HEK293T (cell line): Measurements from ENCODE around the gene ESPNL.

Experiments used
- CTCF ChIA-PET: fragments of 350-600 bp; formaldehyde crosslinking; extraction: SDS; loops from one replicate; lab custom pipeline; 2021; ENCODE audit warnings: antibody characterized with exemption, inconsistent platforms; lab: Yijun Ruan, JAX
- POLR2A ChIA-PET: fragments of 350-600 bp; formaldehyde crosslinking; extraction: SDS; loops from one replicate; lab custom pipeline; 2020; ENCODE audit warnings: antibody characterized with exemption, inconsistent platforms; lab: Yijun Ruan, JAX
- DNase-seq: peaks from one replicate; pipeline ENCODE4 v3.0.0; 2012; ENCODE audit warnings: mixed read lengths; ENCODE audit errors: extremely low spot score
- ARNT ChIP-seq: fragments of 450-650 bp; IDR thresholded peaks from 2 replicates; pipeline ENCODE4 v1.6.1; 2017; ENCODE audit warnings: mild to moderate bottlenecking
- BHLHE40 ChIP-seq: fragments of 450-650 bp; IDR thresholded peaks from 2 replicates; pipeline ENCODE4 v1.6.1; 2016; ENCODE audit warnings: mild to moderate bottlenecking, moderate library complexity, borderline replicate concordance
- CTBP1 ChIP-seq: fragments of 450-650 bp; IDR thresholded peaks from 2 replicates; pipeline ENCODE4 v1.6.1; 2016; ENCODE audit warnings: borderline replicate concordance
- ELF4 ChIP-seq: fragments of 450-650 bp; IDR thresholded peaks from 2 replicates; pipeline ENCODE4 v1.6.1; 2017; ENCODE audit warnings: antibody characterized with exemption
- FOXA1 ChIP-seq: fragments of 450-650 bp; IDR thresholded peaks from 2 replicates; pipeline ENCODE4 v1.6.1; 2016; ENCODE audit warnings: mild to moderate bottlenecking
- FOXK2 ChIP-seq: fragments of 450-650 bp; IDR thresholded peaks from 2 replicates; pipeline ENCODE4 v1.6.1; 2016; ENCODE audit warnings: mild to moderate bottlenecking
- HDGF ChIP-seq: fragments of 450-650 bp; IDR thresholded peaks from 2 replicates; pipeline ENCODE4 v1.6.1; 2017; ENCODE audit warnings: antibody characterized with exemption, borderline replicate concordance
- L3MBTL2 ChIP-seq: fragments of 450-650 bp; conservative IDR thresholded peaks from 2 replicates; pipeline ENCODE4 v1.6.1; 2016; ENCODE audit warnings: mild to moderate bottlenecking
- LEF1 ChIP-seq: fragments of 450-650 bp; IDR thresholded peaks from 2 replicates; pipeline ENCODE4 v1.6.1; 2017; ENCODE audit warnings: mild to moderate bottlenecking, borderline replicate concordance
- NFRKB ChIP-seq: fragments of 450-650 bp; IDR thresholded peaks from 2 replicates; pipeline ENCODE4 v1.6.1; 2016; ENCODE audit warnings: mild to moderate bottlenecking, moderate library complexity
- SP1 ChIP-seq: fragments of 450-650 bp; IDR thresholded peaks from 2 replicates; pipeline ENCODE4 v1.6.1; 2017
- SUZ12 ChIP-seq: fragments of 450-650 bp; IDR thresholded peaks from 2 replicates; pipeline ENCODE4 v1.6.1; 2016; ENCODE audit warnings: mild to moderate bottlenecking
- TARDBP ChIP-seq: fragments of 450-650 bp; IDR thresholded peaks from 2 replicates; pipeline ENCODE4 v1.6.1; 2016
- ZNF384 ChIP-seq: fragments of 450-650 bp; IDR thresholded peaks from 2 replicates; pipeline ENCODE4 v1.6.1; 2016
- TF ChIP-seq, protein P1 (sequence below): fragments of 450-650 bp; IDR thresholded peaks from 2 replicates; pipeline ENCODE4 v1.6.1; 2016

ESPNL gene

DNA sequence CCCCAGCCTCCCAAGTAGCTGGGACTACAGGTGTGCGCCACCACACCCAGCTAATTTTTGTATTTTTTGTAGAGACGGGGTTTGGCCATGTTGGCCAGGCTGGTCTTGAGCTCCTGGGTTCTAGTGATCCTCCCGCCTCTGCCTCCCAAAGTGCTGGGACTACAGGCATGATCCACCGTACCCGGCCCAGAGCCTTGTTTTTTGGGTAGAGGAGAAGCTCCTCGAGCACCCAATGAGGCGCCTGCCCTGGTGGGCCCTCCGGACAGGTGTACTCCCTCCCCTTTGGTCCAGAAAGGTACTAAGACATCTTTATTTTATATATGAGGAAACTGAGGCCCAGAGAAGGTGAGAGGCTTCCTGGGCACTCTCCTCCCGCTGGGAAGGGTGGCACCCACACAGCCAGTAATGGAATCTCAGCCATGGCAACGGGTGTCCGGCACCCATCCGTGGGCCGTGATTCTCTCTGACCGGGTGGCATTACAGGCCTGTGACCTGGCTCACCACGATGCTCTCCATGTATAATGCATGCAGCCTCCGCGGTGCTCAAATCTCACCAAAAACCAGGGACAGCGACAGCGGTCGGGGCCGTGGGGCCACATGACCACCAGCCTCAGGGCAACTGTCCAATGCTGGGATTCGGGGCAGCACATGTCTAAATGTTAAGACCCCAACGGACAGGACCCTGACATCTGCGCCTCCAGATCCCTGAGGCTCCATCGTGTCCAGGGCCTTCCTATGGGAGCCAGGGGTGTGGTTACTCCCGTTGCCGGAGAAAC, 21.6 kb downstream of the ESPNL start:
- ChIA-PET CTCF (no interaction called here), POLR2A (no interaction called here)
- TF ChIP-seq L3MBTL2 (no peak), ELF4 (no peak), BHLHE40 (no peak), SUZ12 (no peak)
- TF ChIP-seq, protein P1, sequence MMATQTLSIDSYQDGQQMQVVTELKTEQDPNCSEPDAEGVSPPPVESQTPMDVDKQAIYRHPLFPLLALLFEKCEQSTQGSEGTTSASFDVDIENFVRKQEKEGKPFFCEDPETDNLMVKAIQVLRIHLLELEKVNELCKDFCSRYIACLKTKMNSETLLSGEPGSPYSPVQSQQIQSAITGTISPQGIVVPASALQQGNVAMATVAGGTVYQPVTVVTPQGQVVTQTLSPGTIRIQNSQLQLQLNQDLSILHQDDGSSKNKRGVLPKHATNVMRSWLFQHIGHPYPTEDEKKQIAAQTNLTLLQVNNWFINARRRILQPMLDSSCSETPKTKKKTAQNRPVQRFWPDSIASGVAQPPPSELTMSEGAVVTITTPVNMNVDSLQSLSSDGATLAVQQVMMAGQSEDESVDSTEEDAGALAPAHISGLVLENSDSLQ: no peak
- DNase-seq: no peak

DNA sequence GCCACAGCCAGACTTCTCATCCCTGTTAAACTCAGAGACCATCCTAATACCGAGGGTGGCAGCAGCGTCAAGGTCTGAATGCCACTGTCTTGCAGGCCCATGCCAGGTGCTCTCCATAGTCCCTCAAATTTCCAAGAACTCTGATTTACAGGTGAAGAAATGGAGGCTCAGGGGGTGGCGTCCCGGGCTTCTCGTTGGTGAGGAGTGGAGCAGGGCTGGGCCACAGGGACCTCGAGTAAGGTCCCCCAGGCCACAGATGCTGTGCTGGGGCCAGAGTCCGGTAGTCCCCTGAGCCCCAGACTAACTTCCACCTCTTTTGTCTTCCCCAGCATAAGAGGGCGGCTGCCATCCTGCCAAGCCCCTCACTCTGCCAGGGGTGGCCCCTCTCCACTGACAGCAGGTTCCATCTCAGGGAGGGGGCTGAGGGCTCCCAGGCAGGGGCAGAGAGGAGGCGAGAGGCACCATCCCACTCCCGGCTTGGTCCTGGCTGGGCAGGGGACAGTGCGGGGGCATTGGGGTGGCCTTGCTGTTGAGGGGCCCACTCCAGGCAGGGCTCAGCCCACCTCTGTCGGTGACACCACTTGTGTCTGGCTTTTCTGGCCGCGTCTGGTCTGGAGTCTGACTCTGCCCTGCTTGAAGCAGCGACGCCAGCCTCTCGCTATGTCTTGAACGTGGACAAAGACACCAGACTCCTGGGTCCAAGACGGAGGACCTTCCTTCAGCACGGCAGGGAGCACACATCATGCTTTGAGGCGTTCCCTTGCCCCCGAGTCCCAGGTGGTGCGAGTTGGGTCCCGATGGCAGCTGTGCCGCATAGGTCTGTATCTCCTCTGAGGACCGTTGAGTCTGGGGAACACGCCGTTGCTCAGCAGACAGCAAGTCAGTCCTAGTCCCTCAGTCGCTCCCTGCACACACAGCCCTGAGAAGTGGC, 22.4 kb downstream of the ESPNL start:
- ChIA-PET CTCF (no interaction called here), POLR2A (no interaction called here)
- no peak for DNase-seq
- TF ChIP-seq ELF4: no peak
- TF ChIP-seq CTBP1: no peak
- no peak for TF ChIP-seq SP1
- TF ChIP-seq BHLHE40: no peak
- TF ChIP-seq, protein P1: no peak
- TF ChIP-seq NFRKB: no peak
- TF ChIP-seq HDGF: no peak
- TF ChIP-seq TARDBP: no peak
- no peak for TF ChIP-seq ZNF384
- TF ChIP-seq L3MBTL2: no peak
- TF ChIP-seq FOXK2: no peak
- TF ChIP-seq FOXA1: no peak

DNA sequence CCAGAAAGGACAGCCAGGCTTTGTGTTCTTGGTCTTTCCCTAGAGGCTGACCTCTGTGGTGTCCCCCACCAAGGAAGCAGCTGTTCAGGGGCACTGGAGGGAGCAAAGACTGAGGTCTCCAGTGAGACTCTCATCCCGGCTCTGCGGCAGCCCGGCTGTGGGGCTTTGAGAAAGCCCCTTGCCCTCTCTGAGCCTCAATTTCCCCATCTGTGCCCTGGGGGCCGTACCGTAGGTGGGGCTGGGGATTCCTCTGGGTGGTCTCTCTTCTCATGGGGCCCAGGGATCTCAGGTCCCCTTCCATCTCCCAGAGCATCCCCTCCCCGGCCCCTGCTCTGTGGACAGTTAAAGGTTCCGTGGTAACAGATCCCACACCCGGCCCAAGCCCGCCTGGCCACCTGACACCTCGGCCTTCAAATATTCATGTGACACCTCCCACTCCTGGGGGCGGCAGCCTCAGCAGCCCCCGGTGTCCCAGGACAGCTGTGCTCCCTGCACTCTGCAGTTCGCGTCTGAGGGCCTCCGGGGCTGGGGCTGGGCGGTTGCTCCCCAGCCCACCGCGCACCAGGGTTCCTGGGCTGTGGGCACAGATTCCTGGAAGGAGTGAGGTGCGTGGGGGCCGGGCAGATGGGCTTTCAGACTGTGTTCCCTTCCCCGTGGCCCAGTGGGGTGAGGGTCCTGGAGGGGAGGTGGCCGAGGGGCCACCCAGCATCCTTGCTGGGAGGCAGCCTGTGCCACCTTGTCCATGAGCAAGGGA, 23.3 kb downstream of the ESPNL start:
- CTCF ChIA-PET: no interaction called here
- no peak for TF ChIP-seq FOXK2
- no peak for TF ChIP-seq BHLHE40
- TF ChIP-seq, protein P1: no peak
- no peak for TF ChIP-seq SP1
- TF ChIP-seq ELF4: no peak
- no peak for DNase-seq
- POLR2A ChIA-PET: no interaction called here

DNA sequence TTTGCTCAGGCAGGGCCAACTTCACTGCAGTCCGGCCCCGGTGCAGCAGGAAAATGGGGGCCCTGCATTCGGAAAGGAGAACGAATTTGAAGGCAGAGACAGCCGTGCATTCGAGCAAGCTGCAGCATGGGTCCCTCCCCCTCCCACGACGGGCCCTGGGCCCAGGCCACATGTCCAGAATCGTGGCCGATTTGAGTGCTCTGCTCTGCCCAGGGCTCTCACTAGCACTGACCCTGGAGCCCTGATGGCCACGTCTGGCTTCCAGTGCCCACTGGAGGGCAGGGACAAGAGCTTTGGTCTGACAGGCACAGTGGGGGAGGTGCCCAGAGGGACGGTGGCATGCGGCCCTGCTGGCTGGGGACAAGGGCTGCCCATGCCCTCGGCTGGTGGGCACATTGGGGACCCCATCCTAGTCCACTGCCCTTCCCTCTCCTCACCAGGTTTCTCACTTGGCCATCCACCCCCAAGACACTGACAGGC, 23.9 kb downstream of the ESPNL start:
- DNase-seq: no peak
- POLR2A ChIA-PET: no interaction called here
- CTCF ChIA-PET: no interaction called here

DNA sequence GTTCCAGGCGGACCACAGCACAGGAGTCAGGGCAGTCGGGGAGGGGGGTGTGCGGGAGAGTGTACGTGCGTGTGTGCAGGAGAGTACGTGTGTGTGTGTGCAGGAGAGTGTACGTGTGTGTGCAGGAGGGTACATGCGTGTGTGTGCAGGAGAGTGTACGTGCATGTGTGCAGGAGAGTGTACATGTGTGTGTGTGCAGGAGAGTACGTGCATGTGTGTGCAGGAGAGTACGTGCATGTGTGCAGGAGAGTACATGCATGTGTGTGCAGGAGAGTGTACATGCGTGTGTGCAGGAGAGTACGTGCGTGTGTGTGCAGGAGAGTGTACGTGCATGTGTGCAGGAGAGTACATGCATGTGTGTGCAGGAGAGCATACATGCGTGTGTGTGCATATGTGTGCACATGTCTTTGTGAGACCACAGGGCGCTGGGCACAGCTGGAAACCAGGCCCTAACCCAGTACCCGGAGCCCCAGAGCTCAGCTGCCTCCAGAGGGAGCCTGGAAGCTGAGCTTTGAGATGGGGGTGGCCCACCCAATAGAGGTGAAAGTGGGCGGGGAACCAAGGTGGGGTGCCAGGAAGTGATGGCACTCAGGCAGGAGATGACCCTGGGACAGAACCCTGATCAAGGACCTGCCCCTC, 24.5 kb downstream of the ESPNL start:
- CTCF ChIA-PET: no interaction called here
- no peak for DNase-seq
- POLR2A ChIA-PET: no interaction called here
- no peak for TF ChIP-seq CTBP1
- no peak for TF ChIP-seq ELF4
- TF ChIP-seq TARDBP: no peak
- TF ChIP-seq LEF1: no peak
- TF ChIP-seq, protein P1: no peak
- TF ChIP-seq FOXK2: no peak
- TF ChIP-seq BHLHE40: no peak
- no peak for TF ChIP-seq ARNT
- TF ChIP-seq SUZ12: no peak
- TF ChIP-seq HDGF: no peak
- TF ChIP-seq NFRKB: no peak
- TF ChIP-seq L3MBTL2: no peak

More for the DNA sequence above, 23.9 kb downstream of the ESPNL start:
- TF ChIP-seq FOXK2: no peak
- TF ChIP-seq ELF4: no peak
- no peak for TF ChIP-seq LEF1
- no peak for TF ChIP-seq CTBP1
- TF ChIP-seq SP1: no peak
- TF ChIP-seq ZNF384: no peak
- no peak for TF ChIP-seq L3MBTL2
- TF ChIP-seq NFRKB: no peak
- no peak for TF ChIP-seq ARNT
- TF ChIP-seq TARDBP: no peak
- TF ChIP-seq FOXA1: no peak
